Activated T-cell treated with anti-CD3 and anti-CD28 coated beads for 4 hours (primary cell): ENCODE data around the gene RFX8.

Source experiments
- DNase-seq: peaks from one replicate; pipeline ENCODE4 v3.0.0-alpha.2; 2020

Gene RFX8

GRCh38 chr2:101405351-101405899 is 69.5 kb downstream of the RFX8 start:
- no peak for DNase-seq

DNA sequence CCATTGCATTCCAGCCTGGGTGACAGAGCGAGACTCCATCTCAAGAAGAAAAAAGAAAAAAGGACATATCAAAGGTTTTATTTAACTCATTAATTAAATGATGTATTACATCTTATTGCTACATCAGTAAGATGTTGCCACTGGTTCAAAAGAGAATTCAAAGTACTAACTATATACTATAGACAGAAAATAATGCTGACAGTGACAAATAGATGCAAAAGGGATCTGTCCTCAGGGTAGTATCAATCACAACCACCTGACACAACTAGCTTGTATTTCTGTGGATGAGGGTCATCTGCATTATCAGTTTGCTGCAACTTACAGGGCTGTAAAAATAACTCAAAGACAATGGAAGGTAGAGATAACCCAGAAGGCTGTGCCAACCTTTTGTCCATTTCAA is 71.2 kb downstream of the RFX8 start:
- no peak for DNase-seq

GRCh38 chr2:101402630-101403029 is 72.3 kb downstream of the RFX8 start:
- no peak for DNase-seq

- DNase-seq = no peak
Measured at GRCh38 chr2:101401906-101402305, 73.0 kb downstream of the RFX8 start.

DNA sequence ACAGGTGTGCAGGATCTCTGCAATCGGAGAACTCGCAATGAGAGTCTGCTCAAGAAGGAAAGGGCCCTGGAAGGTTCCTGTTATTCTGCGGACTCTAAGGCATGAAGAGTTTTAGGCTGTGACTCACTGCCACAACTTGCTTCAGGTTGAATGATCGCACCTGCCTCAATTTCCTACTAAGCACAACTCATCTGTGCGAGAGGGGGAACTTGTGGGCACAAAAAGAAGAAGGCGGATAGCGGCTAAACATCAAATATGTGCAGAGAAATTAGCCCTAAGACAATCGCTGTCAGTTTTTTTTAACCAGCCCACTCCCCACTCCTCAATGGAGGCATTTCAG is 73.6 kb downstream of the RFX8 start:
- no peak for DNase-seq

DNA sequence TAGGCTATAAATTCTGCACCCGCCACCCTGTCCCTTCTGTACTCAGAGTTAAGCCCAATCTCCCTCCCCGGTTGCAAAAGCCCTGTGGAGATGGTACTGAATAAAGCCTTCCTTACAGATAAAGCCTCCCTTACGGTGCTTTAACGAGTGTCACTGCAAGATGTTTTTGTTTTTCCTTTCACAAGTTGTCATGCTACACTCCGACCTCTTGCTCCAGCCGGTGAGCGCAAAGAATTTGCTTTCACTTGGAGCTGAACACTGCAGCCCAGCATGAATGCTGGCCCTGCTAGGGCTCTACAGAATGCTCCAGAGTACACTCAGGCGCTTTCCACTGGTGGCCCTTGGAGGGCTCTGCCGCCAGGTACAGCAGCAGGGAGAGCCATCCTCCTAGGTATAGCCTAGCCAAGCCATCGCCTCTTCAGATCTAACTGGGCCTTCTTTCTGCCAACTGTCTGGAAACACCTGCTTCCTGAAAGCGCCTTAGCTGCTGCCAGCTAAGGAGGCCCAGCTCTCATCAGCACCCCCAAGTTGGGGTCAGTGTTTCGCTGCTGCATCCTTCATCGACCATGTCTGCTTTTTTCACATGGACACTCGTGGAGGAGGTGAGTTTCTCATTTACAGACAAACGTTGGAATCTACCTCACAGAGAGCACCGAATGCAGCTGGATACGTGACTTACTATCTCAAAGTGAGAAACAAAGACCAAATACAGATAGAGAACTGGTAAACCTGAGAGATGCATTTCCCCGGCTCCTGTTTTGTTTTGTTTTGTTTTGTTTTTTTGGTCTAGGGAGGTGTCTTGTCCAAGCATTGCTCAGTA is 74.2 kb downstream of the RFX8 start:
- no peak for DNase-seq

DNA sequence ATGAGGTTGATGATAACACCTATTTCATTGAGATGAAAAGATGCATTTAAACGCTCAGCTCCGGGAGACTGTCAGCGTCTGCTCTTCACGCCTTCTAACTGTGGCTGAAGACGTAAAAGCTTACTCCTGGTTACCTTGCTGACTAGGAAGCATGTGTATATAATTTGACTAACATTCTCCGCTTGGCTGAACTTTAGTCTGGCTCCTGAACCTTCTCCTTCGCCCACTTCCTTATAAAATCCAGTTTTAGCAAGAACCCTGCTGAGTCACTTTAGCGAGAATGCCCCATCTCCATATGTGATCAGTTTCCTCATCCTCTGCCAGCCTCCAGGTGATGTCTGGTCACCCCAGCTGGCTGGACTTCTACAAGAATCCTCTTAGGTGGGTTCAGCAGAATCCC is 74.9 kb downstream of the RFX8 start:
- no peak for DNase-seq

DNA sequence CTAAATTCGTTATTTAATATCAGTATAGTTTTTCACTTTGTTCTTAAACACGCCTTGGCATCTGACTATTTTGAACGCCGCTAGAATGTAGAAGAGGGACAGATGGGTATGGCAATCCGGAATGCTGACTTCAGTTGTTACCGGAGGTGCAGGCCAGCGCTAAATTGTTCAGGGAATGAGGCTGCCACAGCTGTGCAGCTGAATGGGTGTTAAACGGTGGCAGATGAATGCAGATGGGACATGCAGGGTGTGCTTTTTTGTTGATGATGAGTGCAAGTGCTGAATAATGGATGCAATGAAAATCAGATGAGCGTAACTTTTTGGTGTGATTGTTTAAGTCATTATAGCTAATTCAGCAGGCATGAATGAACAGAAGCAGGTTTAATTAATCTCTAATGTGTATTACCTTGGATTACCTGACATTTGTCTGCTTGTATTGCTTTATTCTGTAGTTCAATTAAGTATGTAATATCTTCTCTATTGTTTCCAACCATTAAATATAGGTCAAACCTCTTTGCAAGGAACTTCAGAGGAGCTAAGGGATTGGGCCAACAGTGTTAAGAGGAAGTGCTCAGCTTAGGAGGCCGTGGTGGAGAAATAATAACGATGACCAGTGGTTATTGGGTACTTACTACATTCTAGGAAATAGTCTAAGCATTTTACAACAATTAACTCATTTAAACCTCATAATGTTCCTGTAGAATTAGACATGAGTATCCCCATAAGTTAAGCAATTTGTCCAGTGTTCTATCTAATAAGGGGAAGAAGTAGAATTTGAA is 75.7 kb downstream of the RFX8 start:
- no peak for DNase-seq

- no peak for DNase-seq
Measured at GRCh38 chr2:101398116-101398821, 76.6 kb downstream of the RFX8 start.

DNA sequence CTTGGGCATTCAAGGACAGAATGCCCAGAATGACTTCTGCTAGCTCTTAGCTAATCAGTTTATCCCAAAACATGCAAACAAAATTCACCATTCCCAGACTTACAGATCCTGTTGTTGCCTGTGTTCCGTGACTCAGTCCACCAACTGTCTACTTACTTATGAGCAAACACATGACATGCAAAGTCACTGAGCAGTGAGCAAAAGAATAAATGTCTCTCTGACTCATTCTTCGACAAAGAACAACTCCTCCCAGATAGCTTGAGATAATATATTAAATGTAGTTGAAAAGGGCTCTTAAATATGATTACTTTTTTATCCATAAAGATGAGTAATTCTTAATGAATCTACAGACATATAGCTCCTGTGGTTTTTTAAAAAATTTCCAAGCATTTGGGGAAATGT is 78.6 kb downstream of the RFX8 start:
- DNase-seq = no peak

DNA sequence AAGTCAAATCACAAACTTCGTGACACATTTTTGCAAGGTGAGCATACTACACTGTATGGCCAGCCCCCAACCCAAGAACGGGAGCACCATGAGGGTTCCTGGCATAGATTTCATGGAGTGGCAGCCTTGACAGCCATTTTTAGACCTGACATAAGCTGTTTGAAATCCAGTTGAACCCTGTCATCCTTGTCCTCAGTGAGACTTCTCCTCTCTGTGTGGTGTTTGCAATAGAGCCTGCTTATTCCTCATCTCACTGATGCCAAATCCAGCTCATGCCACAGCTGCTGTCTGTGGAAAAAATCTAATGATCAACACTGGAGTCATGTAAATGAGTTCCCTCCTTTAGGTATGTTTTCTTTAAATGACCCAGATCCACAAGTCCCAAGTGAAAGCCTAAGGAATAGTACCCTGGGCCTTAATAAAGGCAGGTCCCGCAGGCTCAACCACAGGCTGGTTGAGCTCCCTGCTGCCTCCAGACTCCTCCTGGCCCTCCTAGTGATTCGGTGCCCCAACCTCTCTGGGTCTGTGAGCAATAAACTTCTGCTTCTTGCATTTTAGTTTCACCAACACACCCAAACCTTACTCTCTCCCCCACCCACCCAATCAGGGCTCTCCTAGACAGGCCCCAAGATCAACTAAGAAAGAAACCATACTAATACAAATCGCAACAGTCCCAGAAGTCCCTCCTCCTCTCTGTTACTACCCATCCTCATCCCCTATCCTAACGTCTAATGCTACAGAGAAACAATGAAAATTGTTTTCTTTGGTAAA is 79.2 kb downstream of the RFX8 start:
- no peak for DNase-seq

GRCh38 chr2:101388232-101388631 is 86.7 kb downstream of the RFX8 start:
- DNase-seq = no peak

- peak; percentile 10 for DNase-seq
Measured at GRCh38 chr2:101387151-101387834, 87.6 kb downstream of the RFX8 start, which contains the start of gene CREG2. CREG2 (minus strand) TSS chr2:101387503; CDS start chr2:101387457, 46 bp downstream.

- DNase-seq = no peak
Measured at GRCh38 chr2:101386599-101387150, 88.2 kb downstream of the RFX8 start.

DNA sequence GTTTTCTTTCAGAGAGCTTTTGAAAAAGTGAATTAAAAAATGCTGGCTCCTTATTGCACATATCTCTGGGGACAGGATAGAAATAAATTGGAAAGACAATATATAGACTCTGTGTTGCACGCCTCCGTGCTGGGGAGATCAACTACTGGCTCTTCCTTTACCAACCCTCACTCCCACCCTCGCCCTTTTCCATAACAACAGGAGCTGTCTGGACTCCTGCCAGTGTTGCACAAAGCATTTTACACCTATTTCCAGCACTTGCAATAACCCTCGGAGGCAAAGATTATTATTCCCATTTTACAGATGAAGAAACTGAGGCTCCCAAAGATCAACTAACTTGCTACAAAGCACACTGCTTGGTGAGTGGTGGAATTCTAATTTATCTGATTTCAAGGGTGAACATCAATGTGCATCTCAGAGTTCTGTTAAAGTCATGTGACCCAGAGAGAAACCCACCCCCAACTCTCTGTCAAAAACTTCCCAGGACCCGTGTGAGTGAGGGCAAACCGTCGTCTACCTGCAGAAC is 91.8 kb downstream of the RFX8 start:
- no peak for DNase-seq

DNA sequence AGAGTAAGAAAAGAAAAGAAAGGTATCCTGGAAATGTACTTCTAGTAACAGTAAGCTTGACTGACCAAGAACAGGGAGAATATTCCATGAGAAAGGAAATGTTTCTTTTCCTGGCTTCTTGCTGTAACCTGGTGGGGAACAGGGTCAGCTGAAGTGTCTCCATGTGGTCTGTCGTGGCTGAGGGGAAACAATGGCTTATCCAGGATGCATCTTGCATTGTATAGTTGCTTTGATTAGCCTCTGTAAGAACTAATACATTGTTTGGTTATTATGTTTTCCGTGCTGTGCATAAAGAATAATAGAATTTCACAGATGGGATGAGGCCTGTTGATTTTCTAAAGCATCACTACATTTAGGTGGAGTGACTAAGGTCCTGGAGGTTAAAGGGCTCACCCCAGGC is 92.5 kb downstream of the RFX8 start:
- no peak for DNase-seq

GRCh38 chr2:101380376-101380775 is 94.5 kb downstream of the RFX8 start:
- no peak for DNase-seq

- DNase-seq = no peak
Measured at GRCh38 chr2:101379091-101379490, 95.8 kb downstream of the RFX8 start.

- DNase-seq = no peak
Measured at GRCh38 chr2:101375653-101376052, 99.3 kb downstream of the RFX8 start.

DNA sequence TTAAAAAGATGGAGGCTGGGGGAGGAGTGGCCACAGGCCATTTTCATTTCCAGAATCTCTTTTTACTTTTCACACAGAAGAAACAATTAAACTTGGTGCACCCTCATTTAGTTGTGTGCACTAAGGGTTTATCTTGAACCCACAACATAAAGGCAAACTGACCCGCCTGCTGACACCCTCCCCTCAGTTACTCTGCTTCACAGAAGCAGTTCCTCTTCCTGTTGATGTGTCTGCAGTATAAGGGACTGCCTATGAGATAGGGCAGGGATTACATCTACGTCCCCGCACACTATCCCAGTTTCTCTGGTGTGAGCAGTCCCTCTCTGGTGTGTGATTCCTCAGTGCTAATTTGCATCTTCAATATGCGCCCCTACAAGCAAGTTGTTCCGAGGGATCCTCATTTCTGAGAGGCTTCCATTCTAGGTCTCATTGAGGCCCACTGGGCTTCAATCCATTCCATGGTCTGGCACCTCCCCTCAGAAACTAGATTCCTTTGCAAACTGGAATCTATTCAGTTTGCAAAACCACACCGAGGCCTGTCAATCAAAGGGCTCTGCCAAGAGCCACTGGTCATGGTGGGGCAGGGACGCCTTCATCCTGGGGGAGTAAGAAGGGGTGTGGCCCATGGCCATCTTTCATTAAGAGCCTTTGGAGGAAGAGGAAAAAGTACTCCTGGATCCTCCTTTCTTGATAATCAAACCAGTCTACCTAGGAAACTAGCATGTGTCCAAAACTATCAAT is 99.9 kb downstream of the RFX8 start:
- DNase-seq = no peak

DNA sequence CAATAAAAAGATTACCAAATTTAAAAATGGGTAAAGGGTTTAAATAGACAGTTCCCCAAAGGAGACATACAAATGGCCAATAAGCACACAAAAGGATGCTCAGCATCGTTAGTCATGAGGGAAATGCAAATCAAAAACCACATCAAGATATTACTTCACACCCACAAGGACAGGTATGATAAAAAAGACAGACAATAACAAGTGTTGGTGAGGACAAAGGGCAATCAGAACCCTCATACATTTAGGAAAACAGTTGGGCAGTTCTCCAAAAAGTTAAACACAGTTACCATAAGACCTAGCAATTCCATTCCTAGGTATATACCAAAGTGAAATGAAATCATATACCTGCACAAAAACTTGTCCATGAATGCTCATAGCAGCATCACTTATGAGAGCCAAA is 102.1 kb downstream of the RFX8 start:
- no peak for DNase-seq
